CD4-positive, alpha-beta T cell treated with Interleukin-10 for 1 hour (primary cell): ENCODE measurements around the gene B4GALT6.

Experiments used
- DNase-seq: peaks from one replicate; pipeline ENCODE4 v3.0.0-alpha.2; 2020

B4GALT6 gene

GRCh38 chr18:31686986-31687928, 2.9 kb upstream of the B4GALT6 start:
- no peak for DNase-seq

GRCh38 chr18:31686572-31686971, 2.2 kb upstream of the B4GALT6 start:
- DNase-seq, result no peak

GRCh38 chr18:31685097-31686082, 1.0 kb upstream of the B4GALT6 start:
- DNase-seq, result peak; percentile 43

GRCh38 chr18:31683968-31684278, 458 bp downstream of the B4GALT6 start:
- no peak for DNase-seq

GRCh38 chr18:31683106-31683505, 1.3 kb downstream of the B4GALT6 start:
- DNase-seq, result no peak

GRCh38 chr18:31680831-31681568, 3.4 kb downstream of the B4GALT6 start:
- no peak for DNase-seq

GRCh38 chr18:31680433-31680811, 4.0 kb downstream of the B4GALT6 start:
- no peak for DNase-seq

- DNase-seq, result no peak
These were observed 4.5 kb downstream of the B4GALT6 start for GRCh38 chr18:31679791-31680432.

GRCh38 chr18:31679133-31679742, 5.1 kb downstream of the B4GALT6 start:
- no peak for DNase-seq

GRCh38 chr18:31678425-31678824, 6.0 kb downstream of the B4GALT6 start:
- no peak for DNase-seq

GRCh38 chr18:31677592-31677991, 6.8 kb downstream of the B4GALT6 start:
- DNase-seq, result no peak

GRCh38 chr18:31675404-31675803, 9.0 kb downstream of the B4GALT6 start:
- DNase-seq, result no peak

- DNase-seq, result no peak
These were observed 11.7 kb downstream of the B4GALT6 start for GRCh38 chr18:31672628-31673135.

- no peak for DNase-seq
These were observed 12.4 kb downstream of the B4GALT6 start for GRCh38 chr18:31671951-31672350.

- no peak for DNase-seq
These were observed 14.8 kb downstream of the B4GALT6 start for GRCh38 chr18:31669541-31669940.

GRCh38 chr18:31667185-31667584, 17.2 kb downstream of the B4GALT6 start:
- DNase-seq, result no peak

- DNase-seq, result no peak
These were observed 18.3 kb downstream of the B4GALT6 start for GRCh38 chr18:31666055-31666454.

- no peak for DNase-seq
These were observed 20.3 kb downstream of the B4GALT6 start for GRCh38 chr18:31664101-31664500.

- DNase-seq, result no peak
These were observed 22.4 kb downstream of the B4GALT6 start for GRCh38 chr18:31661965-31662364.

- DNase-seq, result no peak
These were observed 23.6 kb downstream of the B4GALT6 start for GRCh38 chr18:31660763-31661162.

- no peak for DNase-seq
These were observed 24.7 kb downstream of the B4GALT6 start for GRCh38 chr18:31659576-31660177.
